Measurements from ENCODE around the gene ZXDC. TPM values are rescaled to one million over a fixed set of nuclear protein-coding genes. Genes with fewer than 3 reads are reported as not detected.

Gene ZXDC
- total RNA-seq, 3 donors from 2014 or later, result 37.6 to 42.4 (median 39.0) TPM

- Histone ChIP-seq H3K27me3 (peaks cover 3 to 22% of the 10 kb centered on the region in 2 donors), H3K36me3 (no peaks in the 10 kb centered on the region), H3K9me3 (no peaks in the 10 kb centered on the region), H3K4me1 (peaks cover 0 to 4% of the 10 kb centered on the region in 2 donors), H3K4me3 (no peak overlapping the region), H3K27ac (no peak overlapping the region)
- intact Hi-C loops (cut with DNase I; ENCODE audit: low total_unique reads), result loop anchor here (2.0 kb wide), 1 partner anchor 66 kb away; no protein-coding TSS in a partner anchor
- peak; percentile 34 to 63 for DNase-seq (ENCODE audit: low spot score in 2 of 2)
- no peak for TF ChIP-seq POLR2A (IDR thresholded peaks at IDR 0.05)
- no peak for TF ChIP-seq POLR2AphosphoS5 (IDR thresholded peaks at IDR 0.05)
- TF ChIP-seq, protein P1, sequence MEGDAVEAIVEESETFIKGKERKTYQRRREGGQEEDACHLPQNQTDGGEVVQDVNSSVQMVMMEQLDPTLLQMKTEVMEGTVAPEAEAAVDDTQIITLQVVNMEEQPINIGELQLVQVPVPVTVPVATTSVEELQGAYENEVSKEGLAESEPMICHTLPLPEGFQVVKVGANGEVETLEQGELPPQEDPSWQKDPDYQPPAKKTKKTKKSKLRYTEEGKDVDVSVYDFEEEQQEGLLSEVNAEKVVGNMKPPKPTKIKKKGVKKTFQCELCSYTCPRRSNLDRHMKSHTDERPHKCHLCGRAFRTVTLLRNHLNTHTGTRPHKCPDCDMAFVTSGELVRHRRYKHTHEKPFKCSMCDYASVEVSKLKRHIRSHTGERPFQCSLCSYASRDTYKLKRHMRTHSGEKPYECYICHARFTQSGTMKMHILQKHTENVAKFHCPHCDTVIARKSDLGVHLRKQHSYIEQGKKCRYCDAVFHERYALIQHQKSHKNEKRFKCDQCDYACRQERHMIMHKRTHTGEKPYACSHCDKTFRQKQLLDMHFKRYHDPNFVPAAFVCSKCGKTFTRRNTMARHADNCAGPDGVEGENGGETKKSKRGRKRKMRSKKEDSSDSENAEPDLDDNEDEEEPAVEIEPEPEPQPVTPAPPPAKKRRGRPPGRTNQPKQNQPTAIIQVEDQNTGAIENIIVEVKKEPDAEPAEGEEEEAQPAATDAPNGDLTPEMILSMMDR (IDR thresholded peaks at IDR 0.05), result peak; percentile 78 to 87 (median 81)
These were observed 46.7 kb upstream of the ZXDC start for GRCh38 chr3:126522363-126522788.

GRCh38 chr3:126521122-126521891 is 45.6 kb upstream of the ZXDC start:
- Histone ChIP-seq H3K27ac (no peak overlapping the region), H3K36me3 (no peaks in the 10 kb centered on the region), H3K4me1 (peaks cover 0 to 4% of the 10 kb centered on the region in 2 donors), H3K4me3 (no peak overlapping the region), H3K9me3 (no peaks in the 10 kb centered on the region), H3K27me3 (peaks cover 3 to 22% of the 10 kb centered on the region in 2 donors)
- DNase-seq (ENCODE audit: low spot score in 2 of 2), result no peak
- TF ChIP-seq POLR2A (IDR thresholded peaks at IDR 0.05), result no peak
- TF ChIP-seq POLR2AphosphoS5 (IDR thresholded peaks at IDR 0.05), result no peak
- TF ChIP-seq, protein P1 (IDR thresholded peaks at IDR 0.05), result no peak
- intact Hi-C loops (cut with DNase I; ENCODE audit: low total_unique reads), result no loop called here

GRCh38 chr3:126519506-126520455 is 44.1 kb upstream of the ZXDC start:
- peaks cover 3 to 20% of the 10 kb centered on the region in 2 donors for H3K27me3 ChIP-seq
- no peak overlapping the region for H3K4me3 ChIP-seq
- intact Hi-C loops (cut with DNase I; ENCODE audit: low total_unique reads), result loop anchor here (5.0 kb wide), 1 partner anchor 1398 kb away; the partner anchor contains the start of gene KBTBD12
- no peak overlapping the region for H3K27ac ChIP-seq
- H3K4me1 ChIP-seq, result peaks cover 0 to 4% of the 10 kb centered on the region in 2 donors
- TF ChIP-seq POLR2AphosphoS5 (IDR thresholded peaks at IDR 0.05), result no peak
- TF ChIP-seq, protein P1 (IDR thresholded peaks at IDR 0.05), result no peak
- no peak for DNase-seq (ENCODE audit: low spot score in 2 of 2)
- no peaks in the 10 kb centered on the region for H3K9me3 ChIP-seq
- H3K36me3 ChIP-seq, result no peaks in the 10 kb centered on the region

DNA sequence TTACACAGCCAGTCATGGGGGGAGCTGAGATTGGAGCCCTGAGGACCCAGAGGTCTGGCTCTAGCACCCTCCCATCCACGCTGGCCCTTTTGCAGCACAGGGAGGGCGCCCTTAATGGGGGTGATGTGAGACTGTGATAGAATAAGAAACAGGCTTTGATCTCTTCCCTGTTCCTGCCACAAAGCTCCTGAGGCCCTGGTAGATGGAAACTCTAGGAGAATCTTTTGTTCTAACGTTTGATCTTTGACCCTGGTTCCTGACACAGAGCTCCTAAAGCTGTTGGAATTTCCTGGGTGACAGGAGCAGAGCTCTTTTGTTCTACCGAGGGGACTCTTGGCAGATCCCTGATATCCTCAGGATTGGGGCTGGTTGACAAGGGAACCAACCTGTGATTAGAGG is 43.1 kb upstream of the ZXDC start:
- no peak for TF ChIP-seq POLR2A (IDR thresholded peaks at IDR 0.05)
- no peak for TF ChIP-seq POLR2AphosphoS5 (IDR thresholded peaks at IDR 0.05)
- TF ChIP-seq, protein P1 (IDR thresholded peaks at IDR 0.05), result no peak
- Histone ChIP-seq H3K27me3 (peaks cover 0 to 10% of the 10 kb centered on the region in 2 donors), H3K27ac (no peak overlapping the region), H3K36me3 (no peaks in the 10 kb centered on the region), H3K9me3 (no peaks in the 10 kb centered on the region), H3K4me1 (no peaks in the 10 kb centered on the region), H3K4me3 (no peak overlapping the region)
- intact Hi-C loops (cut with DNase I; ENCODE audit: low total_unique reads), result loop anchor here (5.0 kb wide), 1 partner anchor 1399 kb away; the partner anchor contains the start of gene KBTBD12
- no peak for DNase-seq (ENCODE audit: low spot score in 2 of 2)
